Left colon (tissue), 2 donors: ENCODE results near the gene DRD3. TPM values are rescaled to one million over a fixed set of nuclear protein-coding genes. Genes with fewer than 3 reads are reported as not detected.

Source experiments
- ATAC-seq: fragments of 200-7000 bp; cut with Tn5 transposase; one replicate; pipeline ENCODE4 v1.9.1; 2020; ENCODE audit warnings: mild to moderate bottlenecking, moderate library complexity
- DNase-seq, 2 donors: peaks; one replicate each; pipeline ENCODE4 v3.0.0-alpha.2; 2020
- intact Hi-C, 2 donors: fragments of 100-400 bp; cut with DNase I in 1 of 2; cut with micrococcal nuclease in 1 of 2; formaldehyde crosslinking; loops; one replicate each; pipeline versions ENCODE4 v1.11.2 to v1.14.0; 2022; cut with DNase I, micrococcal nuclease
- total RNA-seq, 2 donors: library from RNA; stranded (reverse); fragmentation: NEBNext Ultra II Directional; extraction: Animal tissue kit (Norgen Biotek cat#: 25700); gene quantifications; one replicate each; pipeline ENCODE4 v1.2.1, GENCODE V29; 2021
- donor health status: DM: no; HTN: no; CAD: no.
- donor health status: DM: yes; HTN: yes; CAD: no.

DRD3 gene
- total RNA-seq, 2 donors from 2014 or later = not detected

GRCh38 chr3:114194750-114195149, 15.9 kb upstream of the DRD3 start:
- intact Hi-C loops = no loop called here
- DNase-seq (no peak), ATAC-seq (no peak)

- intact Hi-C loops = no loop called here
- ATAC-seq (no peak), DNase-seq (no peak)
Measured at GRCh38 chr3:114192136-114192535, 13.3 kb upstream of the DRD3 start.

- no peak for DNase-seq
- intact Hi-C loops = no loop called here
- ATAC-seq = no peak
Measured at GRCh38 chr3:114186501-114186900, 7.6 kb upstream of the DRD3 start.

- no peak for DNase-seq
- intact Hi-C loops = no loop called here
- ATAC-seq = peak; percentile 37
Measured at GRCh38 chr3:114179575-114179974, 723 bp upstream of the DRD3 start.

- no peak for DNase-seq
- ATAC-seq = no peak
- intact Hi-C loops = no loop called here
Measured at GRCh38 chr3:114176890-114177289, 2.0 kb downstream of the DRD3 start.

GRCh38 chr3:114176487-114176886, 2.4 kb downstream of the DRD3 start:
- intact Hi-C loops = no loop called here
- DNase-seq (no peak), ATAC-seq (no peak)

GRCh38 chr3:114175204-114175987, 3.5 kb downstream of the DRD3 start:
- DNase-seq (no peak), ATAC-seq (no peak)

GRCh38 chr3:114171677-114172076, 7.2 kb downstream of the DRD3 start:
- ATAC-seq = no peak
- no peak for DNase-seq
- intact Hi-C loops = no loop called here

More at GRCh38 chr3:114175204-114175987, 3.5 kb downstream of the DRD3 start:
- intact Hi-C loops = no loop called here

GRCh38 chr3:114168150-114168549, 10.7 kb downstream of the DRD3 start:
- intact Hi-C loops = no loop called here
- ATAC-seq = no peak
- DNase-seq = no peak

- DNase-seq (no peak), ATAC-seq (no peak)
- intact Hi-C loops = no loop called here
Measured at GRCh38 chr3:114157321-114157720, 21.5 kb downstream of the DRD3 start.

- no peak for ATAC-seq
- peak in 1 of 2 donors; percentile 26 for DNase-seq
- intact Hi-C loops = no loop called here
Measured at GRCh38 chr3:114155370-114155821, 23.5 kb downstream of the DRD3 start.

- DNase-seq (no peak), ATAC-seq (no peak)
- intact Hi-C loops = no loop called here
Measured at GRCh38 chr3:114154321-114154821, 24.5 kb downstream of the DRD3 start.

GRCh38 chr3:114152519-114153151, 26.2 kb downstream of the DRD3 start:
- intact Hi-C loops = no loop called here
- peak; percentile 96 for ATAC-seq
- peak; percentile 54 to 81 for DNase-seq

GRCh38 chr3:114151091-114151490, 27.8 kb downstream of the DRD3 start:
- intact Hi-C loops = no loop called here

GRCh38 chr3:114147251-114147650, 31.6 kb downstream of the DRD3 start:
- ATAC-seq (no peak), DNase-seq (no peak)
- intact Hi-C loops = no loop called here

More at GRCh38 chr3:114151091-114151490, 27.8 kb downstream of the DRD3 start:
- ATAC-seq = no peak
- DNase-seq = no peak

- intact Hi-C loops = no loop called here
- ATAC-seq = no peak
- no peak for DNase-seq
Measured at GRCh38 chr3:114144909-114145688, 33.8 kb downstream of the DRD3 start.

GRCh38 chr3:114143817-114144216, 35.0 kb downstream of the DRD3 start:
- ATAC-seq (no peak), DNase-seq (no peak)
- intact Hi-C loops = no loop called here

- DNase-seq = no peak
- intact Hi-C loops = no loop called here
- ATAC-seq = no peak
Measured at GRCh38 chr3:114139836-114140235, 39.0 kb downstream of the DRD3 start.

GRCh38 chr3:114133947-114134346, 44.9 kb downstream of the DRD3 start:
- DNase-seq (no peak), ATAC-seq (no peak)
- intact Hi-C loops = no loop called here
